MCF 10A (cell line): ENCODE measurements around the gene TIAM2. TPM values are rescaled to one million over a fixed set of nuclear protein-coding genes. Genes with fewer than 3 reads are reported as not detected.
A peak's percentile ranks its signal among the peaks of the same experiment; 100 is the strongest.

Experiments
- BruUV-seq: library from RNA; stranded (reverse); fragments of 400-500 nt; replicated peaks from 2 replicates; lab custom pipeline; 2021; lab: Mats Ljungman, UMichigan
- CTCF ChIA-PET: fragments of 300-600 bp; sonication (Branson Sonifier 250); formaldehyde crosslinking; extraction: SDS; loops from one replicate; lab custom pipeline; 2021; ENCODE audit warnings: antibody characterized with exemption, inconsistent platforms; lab: Yijun Ruan, JAX
- POLR2A ChIA-PET: fragments of 300-600, 350-650 bp; sonication (Branson Sonifier 250); formaldehyde crosslinking; extraction: SDS; loops from one replicate; lab custom pipeline; 2020; ENCODE audit warnings: antibody characterized with exemption, inconsistent platforms; lab: Yijun Ruan, JAX
- DNase-seq: peaks from one replicate; pipeline ENCODE4 v3.0.0-alpha.2; 2018; ENCODE audit not compliant: unreplicated experiment
- H3K27ac Mint-ChIP-seq: one replicate; pipeline ENCODE4 v1.8.0; 2022; ENCODE audit warnings: mild to moderate bottlenecking, low read depth, mixed read lengths; ENCODE audit not compliant: unreplicated experiment
- H3K27me3 Mint-ChIP-seq: one replicate; pipeline ENCODE4 v1.8.0; 2022; ENCODE audit warnings: mixed read lengths; ENCODE audit not compliant: insufficient read depth, unreplicated experiment
- H3K36me3 Mint-ChIP-seq: one replicate; pipeline ENCODE4 v1.8.0; 2022; ENCODE audit warnings: mild to moderate bottlenecking, moderate library complexity, mixed read lengths; ENCODE audit not compliant: insufficient read depth, unreplicated experiment
- H3K4me1 Mint-ChIP-seq: one replicate; pipeline ENCODE4 v1.8.0; 2022; ENCODE audit warnings: mixed read lengths; ENCODE audit not compliant: insufficient read depth, unreplicated experiment
- H3K4me3 Mint-ChIP-seq: one replicate; pipeline ENCODE4 v1.8.0; 2022; ENCODE audit warnings: mild to moderate bottlenecking, moderate library complexity, mixed read lengths; ENCODE audit not compliant: unreplicated experiment
- H3K9me3 Mint-ChIP-seq: one replicate; pipeline ENCODE4 v1.8.0; 2022; ENCODE audit warnings: mixed read lengths; ENCODE audit not compliant: unreplicated experiment
- intact Hi-C: fragments of 100-400 bp; cut with micrococcal nuclease; formaldehyde crosslinking; loops from 2 replicates; pipeline ENCODE4 v1.14.1; 2022
- total RNA-seq: library from RNA; stranded (reverse); gene quantifications from 2 replicates; pipeline ENCODE4 v1.2.3, GENCODE V29; 2022
- TF ChIP-seq, protein P1 (sequence below): fragments of 200-600 bp; IDR thresholded peaks from one replicate; pipeline ENCODE4 v1.8.0; 2022; ENCODE audit warnings: antibody characterized with exemption, mild to moderate bottlenecking; ENCODE audit not compliant: unreplicated experiment

TIAM2 gene
- total RNA-seq, 1 experiment from 2014 or later = 3.1 TPM

DNA sequence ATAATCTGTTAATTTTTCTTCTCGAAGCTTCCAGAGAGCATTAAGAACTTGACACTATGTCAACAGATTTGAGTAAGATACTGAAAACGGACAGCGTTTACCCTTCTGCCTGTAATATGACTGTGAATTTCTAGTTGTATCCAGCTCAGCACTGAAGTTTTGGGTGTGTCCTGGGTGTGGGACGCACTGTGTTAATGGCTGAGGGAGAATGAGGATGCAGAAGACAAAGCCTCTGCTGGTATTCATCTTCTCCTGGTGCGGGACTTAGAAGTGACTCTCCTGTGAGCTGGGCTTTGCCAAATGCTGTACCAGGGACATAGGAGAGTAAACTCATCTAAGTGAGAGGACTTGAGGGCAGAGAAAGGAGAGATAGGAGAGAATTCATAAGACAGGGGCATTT, 178.4 kb downstream of the TIAM2 start:
- Mint-ChIP-seq H3K27ac (no peak overlapping the region), H3K4me1 (peaks cover 26% of the 10 kb centered on the region), H3K27me3 (no peaks in the 10 kb centered on the region), H3K4me3 (no peak overlapping the region), H3K36me3 (no peaks in the 10 kb centered on the region), H3K9me3 (no peaks in the 10 kb centered on the region)
- ChIA-PET CTCF (interaction anchor here (0.5 to 6.8 kb wide), 17 partner anchors 8 to 498 kb away, joined by 3 to 93 read pairs (median 4); no protein-coding TSS in a partner anchor), POLR2A (interaction anchor here (0.6 to 4.2 kb wide), 6 partner anchors 14 to 459 kb away, joined by 3 to 40 read pairs (median 5); no protein-coding TSS in a partner anchor)
- DNase-seq = no peak
- BruUV-seq = no TSS peak
- TF ChIP-seq, protein P1, sequence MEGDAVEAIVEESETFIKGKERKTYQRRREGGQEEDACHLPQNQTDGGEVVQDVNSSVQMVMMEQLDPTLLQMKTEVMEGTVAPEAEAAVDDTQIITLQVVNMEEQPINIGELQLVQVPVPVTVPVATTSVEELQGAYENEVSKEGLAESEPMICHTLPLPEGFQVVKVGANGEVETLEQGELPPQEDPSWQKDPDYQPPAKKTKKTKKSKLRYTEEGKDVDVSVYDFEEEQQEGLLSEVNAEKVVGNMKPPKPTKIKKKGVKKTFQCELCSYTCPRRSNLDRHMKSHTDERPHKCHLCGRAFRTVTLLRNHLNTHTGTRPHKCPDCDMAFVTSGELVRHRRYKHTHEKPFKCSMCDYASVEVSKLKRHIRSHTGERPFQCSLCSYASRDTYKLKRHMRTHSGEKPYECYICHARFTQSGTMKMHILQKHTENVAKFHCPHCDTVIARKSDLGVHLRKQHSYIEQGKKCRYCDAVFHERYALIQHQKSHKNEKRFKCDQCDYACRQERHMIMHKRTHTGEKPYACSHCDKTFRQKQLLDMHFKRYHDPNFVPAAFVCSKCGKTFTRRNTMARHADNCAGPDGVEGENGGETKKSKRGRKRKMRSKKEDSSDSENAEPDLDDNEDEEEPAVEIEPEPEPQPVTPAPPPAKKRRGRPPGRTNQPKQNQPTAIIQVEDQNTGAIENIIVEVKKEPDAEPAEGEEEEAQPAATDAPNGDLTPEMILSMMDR = no peak
- intact Hi-C loops = loop anchor here (5.0 kb wide), 1 partner anchor 441 kb away; the partner anchor contains the start of gene SCAF8

GRCh38 chr6:155174576-155175211, 179.6 kb downstream of the TIAM2 start:
- DNase-seq = peak; percentile 89
- TF ChIP-seq, protein P1 = peak; percentile 65
- Mint-ChIP-seq H3K27ac (no peak overlapping the region), H3K4me1 (peaks cover 26% of the 10 kb centered on the region), H3K9me3 (no peaks in the 10 kb centered on the region), H3K27me3 (no peaks in the 10 kb centered on the region), H3K4me3 (no peak overlapping the region), H3K36me3 (no peaks in the 10 kb centered on the region)
- intact Hi-C loops = loop anchor here (1.0 to 5.0 kb wide), 6 partner anchors 138 to 499 kb away; partner anchors contain the start of genes SCAF8 and TFB1M
- ChIA-PET CTCF (interaction anchor here (0.6 to 6.8 kb wide), 15 partner anchors 11 to 307 kb away, joined by 3 to 93 read pairs (median 6); no protein-coding TSS in a partner anchor), POLR2A (interaction anchor here (4.2 kb wide), 1 partner anchor 244 kb away, joined by 40 read pairs; no protein-coding TSS in a partner anchor)
- no TSS peak for BruUV-seq

- TF ChIP-seq, protein P1 = peak; percentile 68
- peak; percentile 73 for DNase-seq
- POLR2A ChIA-PET = interaction anchor here (0.6 to 2.0 kb wide), 4 partner anchors 68 to 251 kb away, joined by 3 to 15 read pairs (median 4); no protein-coding TSS in a partner anchor
- no TSS peak for BruUV-seq
- H3K4me1 Mint-ChIP-seq = peaks cover 14% of the 10 kb centered on the region
- CTCF ChIA-PET = interaction anchor here (0.6 to 5.0 kb wide), 23 partner anchors 10 to 349 kb away, joined by 3 to 61 read pairs (median 4); partner anchors contain the start of gene CLDN20
- no peak overlapping the region for H3K27ac Mint-ChIP-seq
- H3K27me3 Mint-ChIP-seq = no peaks in the 10 kb centered on the region
- intact Hi-C loops = loop anchor here (1.0 to 5.0 kb wide), 3 partner anchors 71 to 135 kb away; partner anchors contain the start of gene TFB1M
- no peaks in the 10 kb centered on the region for H3K36me3 Mint-ChIP-seq
- no peak overlapping the region for H3K4me3 Mint-ChIP-seq
- H3K9me3 Mint-ChIP-seq = no peaks in the 10 kb centered on the region
These were observed 182.3 kb downstream of the TIAM2 start for GRCh38 chr6:155177363-155177961.

- ChIA-PET CTCF (no interaction called here), POLR2A (no interaction called here)
- TF ChIP-seq, protein P1 = no peak
- Mint-ChIP-seq H3K36me3 (no peaks in the 10 kb centered on the region), H3K27me3 (no peaks in the 10 kb centered on the region), H3K9me3 (no peaks in the 10 kb centered on the region), H3K4me1 (peaks cover 12% of the 10 kb centered on the region), H3K27ac (no peak overlapping the region), H3K4me3 (no peak overlapping the region)
- intact Hi-C loops = no loop called here
- DNase-seq = no peak
- BruUV-seq = no TSS peak
These were observed 186.4 kb downstream of the TIAM2 start for GRCh38 chr6:155181498-155181897.
